Fibroblast of pulmonary artery (primary cell): ENCODE measurements around the gene CXorf38.

ENCODE experiments used
- DNase-seq: peaks from one replicate; pipeline ENCODE4 v3.0.0-alpha.2; 2010; ENCODE audit warnings: low read depth
- H3K4me3 ChIP-seq: replicated peaks from 2 replicates; pipeline ENCODE4 v1.5.1; 2011; ENCODE audit warnings: low read depth, mild to moderate bottlenecking, control low read depth, low read length, moderate library complexity
- CTCF ChIP-seq: IDR thresholded peaks from 2 replicates; pipeline ENCODE4 v1.5.1; 2011; ENCODE audit warnings: mild to moderate bottlenecking, control low read depth, low read length, inconsistent platforms; ENCODE audit errors: missing control alignments

Gene CXorf38

GRCh38 chrX:40683245-40683644 is 35.9 kb upstream of the CXorf38 start:
- DNase-seq, result no peak
- no peak for TF ChIP-seq CTCF
- no peak overlapping the region for H3K4me3 ChIP-seq

- no peak overlapping the region for H3K4me3 ChIP-seq
- no peak for DNase-seq
- no peak for TF ChIP-seq CTCF
These were observed 23.8 kb upstream of the CXorf38 start for GRCh38 chrX:40671126-40671525.

GRCh38 chrX:40663880-40664630 is 16.7 kb upstream of the CXorf38 start:
- peak; percentile 46 for DNase-seq
- H3K4me3 ChIP-seq, result no peak overlapping the region
- TF ChIP-seq CTCF, result peak; percentile 47

GRCh38 chrX:40663078-40663740 is 15.8 kb upstream of the CXorf38 start:
- H3K4me3 ChIP-seq, result no peak overlapping the region
- TF ChIP-seq CTCF, result no peak
- DNase-seq, result no peak

- H3K4me3 ChIP-seq, result no peak overlapping the region
- no peak for DNase-seq
- TF ChIP-seq CTCF, result no peak
These were observed 14.1 kb upstream of the CXorf38 start for GRCh38 chrX:40661489-40661888.

- H3K4me3 ChIP-seq, result no peak overlapping the region
- no peak for DNase-seq
- TF ChIP-seq CTCF, result no peak
These were observed 13.0 kb upstream of the CXorf38 start for GRCh38 chrX:40660381-40660780.

GRCh38 chrX:40653535-40653934 is 6.2 kb upstream of the CXorf38 start:
- DNase-seq, result no peak
- no peak for TF ChIP-seq CTCF
- H3K4me3 ChIP-seq, result no peak overlapping the region
